Vagina (tissue), 2 donors: ENCODE results near the gene GALNT16.

Source experiments
- POLR2A ChIP-seq, 2 donors: fragments of 450-650 bp; IDR thresholded peaks; one replicate each; pipeline ENCODE4 v1.6.1; 2017; ENCODE audit warnings: antibody characterized with exemption in 2 of 2, mild to moderate bottlenecking in 2 of 2, moderate library complexity in 2 of 2
- POLR2AphosphoS5 ChIP-seq, 2 donors: sonication (generic); formaldehyde crosslinking; IDR thresholded peaks; one replicate each; pipeline ENCODE4 v1.9.0; 2017; ENCODE audit warnings: antibody characterized with exemption in 2 of 2, mild to moderate bottlenecking in 2 of 2, low read depth in 1 of 2; ENCODE audit not compliant: insufficient read depth in 1 of 2
- TF ChIP-seq, protein P1 (sequence below), 3 experiments: fragments of 450-650 bp in 2 of 3; fragments of 200-600 bp in 1 of 3; sonication (generic) in 1 of 3; IDR thresholded peaks; one replicate each; pipeline ENCODE4 v1.5.1; 2017 to 2019; ENCODE audit warnings: antibody characterized with exemption in 3 of 3, mild to moderate bottlenecking in 2 of 3, moderate library complexity in 2 of 3

GRCh38 chr14:69244946-69245345 lies 15.0 kb upstream of the GALNT16 start:
- TF ChIP-seq POLR2A (IDR thresholded peaks at IDR 0.05), result no peak
- TF ChIP-seq, protein P1, sequence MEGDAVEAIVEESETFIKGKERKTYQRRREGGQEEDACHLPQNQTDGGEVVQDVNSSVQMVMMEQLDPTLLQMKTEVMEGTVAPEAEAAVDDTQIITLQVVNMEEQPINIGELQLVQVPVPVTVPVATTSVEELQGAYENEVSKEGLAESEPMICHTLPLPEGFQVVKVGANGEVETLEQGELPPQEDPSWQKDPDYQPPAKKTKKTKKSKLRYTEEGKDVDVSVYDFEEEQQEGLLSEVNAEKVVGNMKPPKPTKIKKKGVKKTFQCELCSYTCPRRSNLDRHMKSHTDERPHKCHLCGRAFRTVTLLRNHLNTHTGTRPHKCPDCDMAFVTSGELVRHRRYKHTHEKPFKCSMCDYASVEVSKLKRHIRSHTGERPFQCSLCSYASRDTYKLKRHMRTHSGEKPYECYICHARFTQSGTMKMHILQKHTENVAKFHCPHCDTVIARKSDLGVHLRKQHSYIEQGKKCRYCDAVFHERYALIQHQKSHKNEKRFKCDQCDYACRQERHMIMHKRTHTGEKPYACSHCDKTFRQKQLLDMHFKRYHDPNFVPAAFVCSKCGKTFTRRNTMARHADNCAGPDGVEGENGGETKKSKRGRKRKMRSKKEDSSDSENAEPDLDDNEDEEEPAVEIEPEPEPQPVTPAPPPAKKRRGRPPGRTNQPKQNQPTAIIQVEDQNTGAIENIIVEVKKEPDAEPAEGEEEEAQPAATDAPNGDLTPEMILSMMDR (IDR thresholded peaks at IDR 0.05), result no peak
- TF ChIP-seq POLR2AphosphoS5 (IDR thresholded peaks at IDR 0.05; ENCODE audit: insufficient read depth in 1 of 2, low read depth in 1 of 2), result no peak
